Measurements from ENCODE around the gene MTMR12. TPM values are rescaled to one million over a fixed set of nuclear protein-coding genes. Genes with fewer than 3 reads are reported as not detected.

Gene MTMR12
- total and polyA plus RNA-seq, 2 donors (not counting 3 experiments of a cell fraction or from before 2014, with no cell fraction given): 18.2 to 38.6 TPM

- CTCF ChIA-PET: interaction anchor here (1.0 to 10.1 kb wide), 15 partner anchors 38 to 382 kb away, joined by 3 to 325 read pairs (median 7); partner anchors contain the start of gene MTMR12
- no peak overlapping the region for H3K4me3 ChIP-seq (replicated peaks in 1 of 3; ENCODE audit: insufficient read depth in 1 of 3, low read depth in 1 of 3, low read length in 3 of 3)
- H3K4me2 ChIP-seq (ENCODE audit: insufficient read depth, low read length): no peak overlapping the region
- no peaks in the 10 kb centered on the region for H4K20me1 ChIP-seq (replicated peaks; ENCODE audit: control insufficient read depth, extremely low read depth, insufficient read depth, low read length)
- FAIRE-seq (no peak), DNase-seq (ENCODE audit: low read depth, low spot score) (no peak)
- peaks cover 16% of the 10 kb centered on the region for H3K4me1 ChIP-seq (ENCODE audit: control insufficient read depth, extremely low read depth, insufficient read depth, low read length)
- no TSS peak for BruUV-seq (replicated peaks)
- no peaks in the 10 kb centered on the region for H3K9me3 ChIP-seq (replicated peaks; ENCODE audit: control insufficient read depth, insufficient read depth, low read length)
- no peak overlapping the region for H3K27ac ChIP-seq (ENCODE audit: insufficient read depth, low read depth, low read length)
- dilution Hi-C loops (cut with MboI; ENCODE audit: extremely low pct_ligation_motif_present, low sequenced_read_pairs) (no loop called here), intact Hi-C loops (cut with micrococcal nuclease) (loop anchor here (5.0 kb wide), 1 partner anchor 141 kb away; no protein-coding TSS in a partner anchor)
- no peak overlapping the region for H3K9ac ChIP-seq (replicated peaks; ENCODE audit: extremely low read depth, insufficient read depth, low read length)
- H3K9me1 ChIP-seq (replicated peaks; ENCODE audit: control insufficient read depth, extremely low read depth, insufficient read depth, low read length): no peaks in the 10 kb centered on the region
- POLR2A ChIA-PET: interaction anchor here (0.5 kb wide), 1 partner anchor 46 kb away, joined by 4 read pairs; no protein-coding TSS in a partner anchor
- no peaks in the 10 kb centered on the region for H3K27me3 ChIP-seq (ENCODE audit: control insufficient read depth in 2 of 2, insufficient read depth in 2 of 2, low read length in 2 of 2)
- H2AFZ ChIP-seq (ENCODE audit: low read depth, low read length): no peak overlapping the region
- no peaks in the 10 kb centered on the region for H3K79me2 ChIP-seq (ENCODE audit: control insufficient read depth, insufficient read depth, low read length)
- TF ChIP-seq POLR2A (IDR thresholded peaks at IDR 0.05; ENCODE audit: low read depth, low read length) (no peak), CTCF (IDR thresholded peaks at IDR 0.05; ENCODE audit: extremely low read depth in 1 of 2, insufficient read depth in 1 of 2, low read depth in 1 of 2, low read length in 2 of 2) (no peak), FOS (IDR thresholded peaks at IDR 0.05; ENCODE audit: borderline replicate concordance, insufficient read depth, low read length) (no peak), MYC (IDR thresholded peaks at IDR 0.05; ENCODE audit: low read depth, low read length) (no peak), JUN (IDR thresholded peaks at IDR 0.05; ENCODE audit: borderline replicate concordance, insufficient read depth, insufficient read length, low read depth) (no peak), MAX (IDR thresholded peaks at IDR 0.05; ENCODE audit: insufficient read depth, insufficient read length) (no peak), EZH2 (IDR thresholded peaks at IDR 0.05; ENCODE audit: borderline replicate concordance, low read depth, low read length, severe bottlenecking) (no peak), POLR2AphosphoS5 (IDR thresholded peaks at IDR 0.05; ENCODE audit: insufficient read depth, low read depth, low read length) (no peak), GATA2 (IDR thresholded peaks at IDR 0.05; ENCODE audit: insufficient read depth, insufficient read length, low read depth, low read length) (no peak)
- H3K36me3 ChIP-seq (ENCODE audit: control insufficient read depth in 2 of 2, extremely low read depth in 1 of 2, insufficient read depth in 2 of 2, low read length in 2 of 2): peaks cover 5 to 11% of the 10 kb centered on the region in 2 experiments
Observed at GRCh38 chr5:32231241-32231640, 81.5 kb downstream of the MTMR12 start.
